Adrenal gland (tissue), 12 donors: ENCODE results near the gene SAMD13. TPM values are rescaled to one million over a fixed set of nuclear protein-coding genes. Genes with fewer than 3 reads are reported as not detected.

Experiments
- DNase-seq, 7 donors: peaks; one replicate each; pipeline ENCODE4 v3.0.0-alpha.2; 2019 to 2020
- H3K27ac ChIP-seq, 5 donors: fragments of 200-600 bp; sonication (generic) in 4 of 5; 1 replicate in 3 of 5; 2 replicates in 2 of 5; pipeline versions ENCODE4 v1.5.1 to v1.8.0; 2016 to 2020; ENCODE audit warnings: mild to moderate bottlenecking in 1 of 5
- H3K27me3 ChIP-seq: fragments of 200-600 bp; 2 replicates; pipeline ENCODE4 v1.8.0; 2021
- H3K36me3 ChIP-seq, 2 donors: fragments of 200-600 bp; replicated peaks in 1 of 2; 1 replicate in 1 of 2; 2 replicates in 1 of 2; pipeline versions ENCODE4 v1.5.1 to v1.8.0; 2018 to 2022
- H3K4me1 ChIP-seq, 2 donors: fragments of 200-600 bp; replicated peaks in 1 of 2; 1 replicate in 1 of 2; 2 replicates in 1 of 2; pipeline versions ENCODE4 v1.5.1 to v1.8.0; 2018 to 2021
- H3K4me3 ChIP-seq, 4 donors: fragments of 200-600 bp; sonication (generic) in 3 of 4; one replicate each; pipeline ENCODE4 v1.5.1; 2016 to 2018
- H3K9me3 ChIP-seq, 3 donors: fragments of 200-600 bp; sonication (generic) in 1 of 3; replicated peaks in 1 of 3; 1 replicate in 2 of 3; 2 replicates in 1 of 3; pipeline versions ENCODE4 v1.5.1 to v1.8.0; 2016 to 2021
- CTCF ChIP-seq, 6 experiments: fragments of 450-650 bp in 4 of 6; fragments of 200-600 bp in 2 of 6; sonication (generic) in 1 of 6; IDR thresholded peaks; 1 replicate in 5 of 6; 2 replicates in 1 of 6; pipeline versions ENCODE4 v1.5.1 to v1.8.0; 2016 to 2021; ENCODE audit warnings: antibody characterized with exemption in 6 of 6, mild to moderate bottlenecking in 2 of 6, moderate library complexity in 1 of 6
- POLR2A ChIP-seq, 2 donors: fragments of 450-650 bp; IDR thresholded peaks; one replicate each; pipeline ENCODE4 v1.6.1; 2017; ENCODE audit warnings: antibody characterized with exemption in 2 of 2, mild to moderate bottlenecking in 2 of 2, moderate library complexity in 1 of 2
- WGBS, 4 donors: extraction: QIAGEN DNeasy Blood & Tissue Kit in 2 of 4; methylation state at CpG; one replicate each; pipeline versions ENCODE4 v1.1.5 to v1.1.7; 2013 to 2017; 5-methylcytosine and 5-hydroxymethylcytosine counted together
- intact Hi-C, 2 donors: fragments of 100-400 bp; cut with DNase I; formaldehyde crosslinking; loops; one replicate each; pipeline versions ENCODE4 v1.14.1 to v1.15.0; 2022 to 2023
- polyA plus RNA-seq, 3 donors: library from polyadenylated mRNA; stranded (reverse); fragments of 200-250 nt in 2 of 3; fragments of 350-450 nt in 1 of 3; fragmentation: Illumina TruSeq in 1 of 3; extraction: RNeasy Lipid Tissue Mini Kit (QIAGEN cat#74804) in 1 of 3; gene quantifications; one replicate each; pipeline ENCODE4 v1.2.3, GENCODE V29; 2013 to 2014
- total RNA-seq, 9 donors: library from RNA; depleted of rRNA in 4 of 9; stranded (reverse); fragments of >200 nt in 4 of 9; fragments of 120-200 nt in 1 of 9; fragmentation: NEBNext Ultra II Directional in 1 of 9; extraction: Animal tissue kit (Norgen Biotek cat#: 25700) in 1 of 9; gene quantifications; one replicate each; pipeline versions ENCODE4 v1.1.0 to v1.2.4, GENCODE V29; 2013 to 2023
- donor health status: healthy with polysubstance abuse.
- donor health status: Bipolar disorder and iron deficiency.
- donor health status: DM: yes; HTN: yes; CAD: no.
- donor health status: DM: no; HTN: no; CAD: no.
- donor health status: DM: no; HTN: no; CAD: no.
- donor health status: DM: yes; HTN: yes; CAD: no.

The SAMD13 gene
- total and polyA plus RNA-seq, 12 donors: 1.0 to 8.0 (median 3.4) TPM

GRCh38 chr1:84352298-84353106 lies 51.0 kb downstream of the SAMD13 start:
- Histone ChIP-seq H3K4me1 (peaks cover 12 to 28% of the 10 kb centered on the region in 2 donors), H3K4me3 (no peak overlapping the region), H3K27ac (peak overlapping the region in 2 of 5 donors; percentile 48 to 62), H3K27me3 (no peaks in the 10 kb centered on the region), H3K9me3 (no peaks in the 10 kb centered on the region), H3K36me3 (no peaks in the 10 kb centered on the region)
- TF ChIP-seq CTCF (IDR thresholded peaks at IDR 0.05) (no peak), POLR2A (IDR thresholded peaks at IDR 0.05) (no peak)
- intact Hi-C loops: no loop called here
- 62 to 72% (median 64%) methylated on average over 3 of the region's 3 CpGs for whole genome bisulfite sequencing, 4 donors
- peak in 1 of 7 donors; percentile 18 for DNase-seq

GRCh38 chr1:84353695-84354094 lies 52.2 kb downstream of the SAMD13 start:
- TF ChIP-seq CTCF (IDR thresholded peaks at IDR 0.05): no peak
- Histone ChIP-seq H3K9me3 (no peaks in the 10 kb centered on the region), H3K27ac (peak overlapping the region in 3 of 5 donors; percentile 48 to 77 (median 62)), H3K27me3 (no peaks in the 10 kb centered on the region), H3K36me3 (no peaks in the 10 kb centered on the region), H3K4me3 (no peak overlapping the region), H3K4me1 (peaks cover 12 to 28% of the 10 kb centered on the region in 2 donors)
- peak; percentile 53 to 91 (median 72) for DNase-seq
- intact Hi-C loops: no loop called here
- WGBS, 4 donors: 32 to 62% (median 36%) methylated on average over 3 of the region's 3 CpGs

- no peak for TF ChIP-seq CTCF (IDR thresholded peaks at IDR 0.05)
- TF ChIP-seq POLR2A (IDR thresholded peaks at IDR 0.05): no peak
- 59 to 69% (median 64%) methylated on average over 3 of the region's 3 CpGs for WGBS, 4 donors
These were observed 54.0 kb downstream of the SAMD13 start for GRCh38 chr1:84355556-84355955.

GRCh38 chr1:84356881-84357280 lies 55.4 kb downstream of the SAMD13 start:
- Histone ChIP-seq H3K27ac (no peak overlapping the region), H3K27me3 (no peaks in the 10 kb centered on the region), H3K4me3 (no peak overlapping the region), H3K4me1 (peaks cover 12 to 26% of the 10 kb centered on the region in 2 donors), H3K9me3 (no peaks in the 10 kb centered on the region), H3K36me3 (no peaks in the 10 kb centered on the region)
- TF ChIP-seq POLR2A (IDR thresholded peaks at IDR 0.05) (no peak), CTCF (IDR thresholded peaks at IDR 0.05) (no peak)
- intact Hi-C loops: no loop called here
- 74 to 83% (median 76%) methylated on average over 1 of the region's 1 CpG for WGBS, 4 donors
- DNase-seq: no peak

More at GRCh38 chr1:84355556-84355955, 54.0 kb downstream of the SAMD13 start:
- Histone ChIP-seq H3K9me3 (no peaks in the 10 kb centered on the region), H3K4me1 (peaks cover 12 to 28% of the 10 kb centered on the region in 2 donors), H3K36me3 (no peaks in the 10 kb centered on the region), H3K4me3 (no peak overlapping the region), H3K27me3 (no peaks in the 10 kb centered on the region), H3K27ac (peak overlapping the region in 1 of 5 donors; percentile 62)
- no peak for DNase-seq
- intact Hi-C loops: no loop called here
